NCI-H2029 (cell line): ENCODE measurements around the gene MGAT5.

Experiments
- DNase-seq: peaks from one replicate; lab custom pipeline; 2025; lab: John Stamatoyannopoulos, UW

MGAT5 gene

DNA sequence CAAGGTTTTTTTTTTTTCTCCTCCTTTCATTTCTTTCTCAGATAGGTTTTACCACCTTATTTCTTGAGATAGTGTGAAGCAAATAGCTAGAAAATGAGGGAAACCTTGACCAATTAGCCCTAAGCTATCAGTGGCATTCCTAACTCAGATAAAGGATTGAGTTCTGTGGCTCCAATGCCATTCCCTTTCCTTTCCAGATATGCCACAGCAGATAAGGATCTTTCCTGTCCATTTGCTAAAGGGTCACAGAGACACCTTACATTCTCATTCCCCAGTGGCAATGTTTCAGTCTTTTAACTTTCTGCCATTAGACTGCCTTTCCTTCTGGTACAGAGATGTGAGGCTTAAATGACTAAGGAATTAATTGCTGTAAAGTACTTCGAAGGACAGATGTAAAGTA, 81.7 kb downstream of the MGAT5 start:
- no peak for DNase-seq

- DNase-seq = no peak
Observed at GRCh38 chr2:134336352-134336751, 82.5 kb downstream of the MGAT5 start.

DNA sequence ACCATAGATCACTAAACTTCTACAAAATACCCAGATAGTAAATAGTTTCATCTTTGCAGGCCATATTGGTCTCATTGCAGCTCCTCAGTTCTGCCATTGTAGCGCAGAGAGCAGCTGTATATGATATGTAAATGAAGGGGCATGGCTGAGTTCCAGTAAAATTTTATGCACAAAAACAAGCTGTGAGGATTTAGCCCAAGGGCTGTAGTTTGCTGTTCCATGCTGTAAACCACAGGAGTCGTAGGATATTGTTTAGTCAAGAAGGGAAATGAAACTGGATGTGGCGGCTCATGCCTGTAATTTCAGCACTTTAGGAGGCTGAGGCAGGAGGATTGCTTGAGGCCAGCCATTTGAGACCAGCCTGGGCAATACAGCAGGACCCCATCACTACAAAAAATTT, 83.0 kb downstream of the MGAT5 start:
- no peak for DNase-seq

- DNase-seq = no peak
Observed at GRCh38 chr2:134337631-134338030, 83.8 kb downstream of the MGAT5 start.

- DNase-seq = no peak
Observed at GRCh38 chr2:134338208-134338607, 84.3 kb downstream of the MGAT5 start.

DNA sequence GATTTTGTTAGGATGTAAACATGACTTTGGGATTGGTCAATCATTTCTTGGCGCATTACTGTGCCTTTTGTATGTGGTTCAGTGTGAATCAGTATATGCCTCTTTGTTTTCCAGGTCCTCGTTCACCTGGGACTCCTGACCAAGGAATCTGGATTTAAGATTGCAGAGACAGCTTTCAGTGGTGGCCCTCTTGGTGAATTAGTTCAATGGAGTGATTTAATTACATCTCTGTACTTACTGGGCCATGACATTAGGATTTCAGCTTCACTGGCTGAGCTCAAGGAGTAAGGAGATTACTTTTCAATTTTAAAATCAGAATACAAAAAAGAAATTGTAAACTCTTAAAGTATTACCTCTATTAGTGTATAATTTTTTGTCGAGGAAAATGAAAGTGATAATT, 87.6 kb downstream of the MGAT5 start:
- DNase-seq = no peak

- no peak for DNase-seq
Observed at GRCh38 chr2:134344954-134345697, 91.3 kb downstream of the MGAT5 start.

DNA sequence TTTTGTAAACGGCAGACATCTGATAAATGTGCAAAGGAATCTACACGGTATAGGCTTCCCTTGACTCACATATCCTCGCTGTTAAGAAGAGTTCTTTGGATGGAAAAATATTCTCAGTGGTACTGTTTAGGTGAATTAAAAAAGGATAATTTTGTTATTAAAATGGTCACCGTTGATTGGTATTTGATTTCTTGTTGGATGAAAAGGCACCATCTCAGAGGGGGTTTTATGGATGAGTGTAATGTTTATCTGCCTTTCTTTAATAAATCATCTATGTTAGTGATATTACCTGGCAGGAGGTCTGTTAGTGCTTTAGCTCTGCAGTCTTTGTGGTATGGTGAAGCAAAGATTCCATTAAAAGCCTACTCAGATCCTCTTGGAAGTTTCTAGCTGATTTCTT, 92.3 kb downstream of the MGAT5 start:
- DNase-seq = no peak

DNA sequence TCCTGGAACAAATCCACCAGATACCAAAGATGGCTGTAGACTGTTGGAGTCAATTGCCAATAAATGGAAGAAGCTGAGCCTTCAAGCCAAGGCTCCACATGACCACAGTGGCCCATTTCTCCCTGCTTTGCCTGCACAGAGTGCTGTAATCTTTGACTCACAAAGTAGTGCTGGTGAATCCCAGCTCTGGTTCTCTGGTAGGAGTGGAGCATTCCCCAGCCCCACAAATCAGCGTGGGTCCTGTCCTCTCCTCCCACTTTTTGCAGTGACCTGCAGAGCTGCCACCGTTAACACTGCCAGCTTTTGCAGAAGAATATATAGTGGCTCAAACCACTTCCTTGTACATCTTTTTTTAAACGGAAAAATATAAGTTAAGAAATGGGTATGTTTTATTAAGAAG, 93.9 kb downstream of the MGAT5 start:
- no peak for DNase-seq

DNA sequence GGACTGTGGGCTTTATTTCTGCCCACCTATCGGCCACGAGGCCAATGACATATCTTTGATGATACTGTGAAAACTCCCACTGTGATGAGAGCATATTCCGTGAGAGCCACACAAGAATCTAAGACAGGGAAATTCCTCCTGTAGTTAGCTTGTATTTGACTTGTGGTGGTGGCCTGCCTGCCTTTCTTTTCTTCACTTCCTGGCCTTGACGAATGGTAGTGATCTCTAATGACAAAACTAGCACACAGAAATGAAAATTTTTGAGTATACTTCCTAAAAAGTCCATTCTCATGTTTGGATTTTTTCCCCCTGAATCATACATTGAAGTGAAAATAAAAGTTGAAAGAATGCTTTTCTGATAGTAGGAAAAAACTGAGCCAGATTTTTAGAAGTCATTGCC, 94.4 kb downstream of the MGAT5 start:
- DNase-seq = no peak

- DNase-seq = no peak
Observed at GRCh38 chr2:134348760-134349159, 94.9 kb downstream of the MGAT5 start.

GRCh38 chr2:134351016-134351415, 97.1 kb downstream of the MGAT5 start:
- DNase-seq = no peak

DNA sequence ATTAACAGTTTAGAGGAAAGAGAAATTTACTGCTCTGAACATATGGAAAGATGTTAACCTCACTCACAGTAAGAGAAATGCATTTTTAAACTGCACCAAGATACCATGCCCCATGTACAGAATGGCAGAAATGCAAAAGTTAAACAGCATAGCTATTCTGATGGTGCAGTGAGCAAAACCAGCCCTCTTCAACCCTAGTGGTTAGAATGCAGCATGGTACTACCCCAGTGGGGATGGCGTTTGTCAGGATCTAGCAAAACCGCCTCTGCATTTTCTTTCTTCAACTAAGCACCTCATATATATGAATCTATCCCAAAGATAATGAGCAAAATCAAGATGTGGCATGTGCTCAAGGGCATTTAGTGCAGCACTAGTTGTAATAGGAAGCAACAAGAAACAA, 98.0 kb downstream of the MGAT5 start:
- no peak for DNase-seq

DNA sequence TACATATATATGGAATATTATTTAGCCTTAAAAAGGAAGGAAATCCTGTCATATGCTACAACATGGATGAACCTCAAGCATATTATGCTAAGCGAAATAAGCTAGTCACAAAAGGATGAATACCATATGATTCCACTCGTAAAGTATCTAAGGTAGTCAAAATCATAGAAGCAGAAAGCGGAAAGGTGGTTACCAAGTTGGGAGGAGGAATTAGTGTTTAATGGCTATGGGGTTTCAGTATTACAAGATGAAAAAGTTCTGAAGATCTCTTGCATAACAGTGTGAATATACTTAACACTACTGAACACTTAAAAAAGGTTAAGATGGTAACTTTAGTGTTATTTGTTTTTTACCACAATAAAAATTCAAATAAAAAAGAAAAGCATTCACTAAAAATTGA, 99.0 kb downstream of the MGAT5 start:
- DNase-seq = no peak

DNA sequence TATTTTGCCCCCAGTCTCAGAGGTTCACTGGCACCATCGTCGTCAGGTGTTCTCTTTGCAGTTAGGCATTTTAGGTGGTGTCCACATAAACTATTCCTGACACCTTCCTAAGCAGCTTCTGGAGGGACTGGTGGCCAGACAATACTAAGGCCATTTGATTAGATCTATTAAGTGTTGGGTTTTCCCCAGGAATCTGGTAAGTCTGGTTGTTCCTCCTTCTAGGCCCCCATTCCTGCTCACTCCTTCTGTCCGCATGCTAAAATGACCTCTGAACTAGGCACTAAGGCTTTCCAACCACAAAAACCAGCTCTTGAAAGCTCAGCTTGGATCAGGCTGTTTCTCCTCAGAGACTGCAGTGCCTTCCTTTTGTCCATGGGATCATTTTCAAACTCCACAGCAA, 100.7 kb downstream of the MGAT5 start:
- DNase-seq = no peak

- DNase-seq = no peak
Observed at GRCh38 chr2:134357814-134358213, 103.9 kb downstream of the MGAT5 start.

GRCh38 chr2:134359367-134360081, 105.7 kb downstream of the MGAT5 start:
- DNase-seq = peak; percentile 77

DNA sequence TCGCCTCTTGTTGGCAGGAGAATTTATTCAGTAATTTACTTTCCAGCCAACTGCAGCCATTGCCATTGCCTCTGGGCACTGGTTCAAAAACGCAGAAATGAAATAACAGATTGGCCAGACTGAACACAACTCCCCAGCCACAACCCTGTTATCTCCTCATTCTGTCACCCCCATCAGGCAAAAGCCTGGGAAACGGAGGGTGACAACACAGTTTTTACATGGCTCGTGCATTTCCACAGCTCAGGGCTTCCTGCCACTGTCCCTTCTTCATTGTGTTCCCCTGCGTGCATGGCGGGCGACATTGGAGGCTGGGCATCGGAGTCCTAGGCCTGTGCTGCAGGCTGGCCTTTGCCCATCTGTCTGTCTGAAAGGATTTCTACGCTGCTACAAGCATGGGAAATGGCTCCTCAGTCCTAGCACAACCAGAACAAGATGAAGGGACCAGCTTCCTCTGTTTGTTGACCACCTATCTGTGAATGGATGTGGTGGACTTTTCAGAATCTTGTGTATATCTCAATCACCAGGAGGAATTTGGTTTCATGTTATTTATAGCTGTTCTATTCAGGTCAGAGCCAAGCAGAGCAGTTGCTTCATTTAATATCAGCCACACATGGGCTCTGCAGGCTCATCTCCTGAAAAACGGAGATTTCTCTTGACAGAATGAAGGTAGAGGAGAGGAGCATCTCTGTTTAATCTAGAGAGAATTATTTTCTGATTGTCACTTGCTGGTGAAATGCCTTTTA, 107.0 kb downstream of the MGAT5 start:
- DNase-seq = no peak

- no peak for DNase-seq
Observed at GRCh38 chr2:134361648-134362047, 107.8 kb downstream of the MGAT5 start.

- no peak for DNase-seq
Observed at GRCh38 chr2:134362152-134362668, 108.3 kb downstream of the MGAT5 start.

- DNase-seq = no peak
Observed at GRCh38 chr2:134362740-134363139, 108.9 kb downstream of the MGAT5 start.

- no peak for DNase-seq
Observed at GRCh38 chr2:134365356-134365755, 111.5 kb downstream of the MGAT5 start.

DNA sequence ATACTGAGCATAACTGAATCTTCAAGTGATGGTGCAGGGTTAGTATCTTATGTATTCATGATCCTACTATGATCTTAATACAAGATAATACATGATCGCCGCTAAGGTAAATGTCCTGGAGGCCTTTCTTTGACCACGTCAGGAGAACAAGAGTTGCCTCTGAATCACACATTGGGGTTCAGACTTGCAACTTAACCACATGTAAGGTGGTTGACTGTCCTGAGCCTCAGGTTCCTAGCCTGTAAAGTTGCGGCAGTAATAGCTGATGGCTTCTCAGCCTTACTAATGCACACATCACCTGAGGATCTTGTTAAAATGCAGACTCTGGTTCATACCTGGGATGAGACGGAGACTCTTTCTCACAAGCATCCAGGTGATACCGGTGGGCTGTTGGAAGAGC, 112.5 kb downstream of the MGAT5 start:
- no peak for DNase-seq
